Measurements from ENCODE around the gene NAGLU.
"Not testable (repeated sequence)": the region's sequence is repeated elsewhere in the genome, so short reads cannot be mapped to it uniquely, and the experiment has no call there.

Gene NAGLU

GRCh38 chr17:42521666-42522262, 14.3 kb upstream of the NAGLU start:
- no peak for DNase-seq

DNA sequence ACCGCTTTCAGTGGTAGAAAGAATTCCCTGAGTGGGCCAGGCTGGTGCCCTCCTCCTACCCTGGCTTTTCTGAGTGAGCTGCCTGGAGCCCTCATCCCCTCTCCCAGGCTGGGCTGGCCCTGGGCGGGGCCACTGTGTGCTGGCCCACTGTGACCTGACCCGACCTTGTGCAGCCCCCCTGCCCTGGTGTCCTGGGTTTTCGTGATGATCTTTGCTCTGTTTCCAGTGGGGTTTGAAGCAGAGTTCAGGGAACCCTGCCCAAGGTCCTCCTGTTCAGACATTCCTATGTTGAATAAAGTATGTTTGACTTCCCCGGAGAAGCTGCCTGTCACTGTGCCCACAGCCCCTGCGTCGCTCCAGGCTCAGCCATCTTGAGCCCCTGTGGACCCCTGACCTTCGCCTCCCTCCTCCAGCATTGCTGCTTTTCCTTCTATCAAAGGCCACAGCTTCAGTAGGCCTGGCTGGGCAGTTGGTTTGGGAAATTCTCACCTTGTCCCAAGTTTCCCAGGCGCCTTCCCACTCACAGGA, 13.7 kb upstream of the NAGLU start:
- no peak for DNase-seq

DNA sequence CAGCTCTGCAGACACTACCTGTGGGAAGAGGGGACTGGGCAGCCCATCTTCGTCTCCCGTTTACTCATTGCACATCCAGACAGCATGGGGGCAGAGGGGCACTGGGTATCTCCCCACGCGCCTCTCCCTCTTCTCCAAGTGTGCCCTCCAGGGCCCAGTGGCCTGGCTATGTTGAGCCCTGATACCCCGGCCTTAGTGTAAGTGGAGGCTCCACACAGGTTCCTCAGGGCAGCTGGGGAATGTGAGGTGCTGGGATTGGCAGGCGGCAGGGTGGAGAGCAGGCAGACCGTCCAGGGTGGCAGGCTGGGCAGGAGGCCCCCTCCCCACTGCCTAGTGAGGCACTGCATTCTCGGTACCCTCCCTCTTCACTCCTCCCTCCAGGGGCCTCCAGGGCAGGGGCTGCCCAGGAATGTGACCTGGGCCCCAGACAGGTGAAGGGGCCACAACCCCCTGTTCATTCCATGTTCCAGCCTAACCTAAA, 13.2 kb upstream of the NAGLU start:
- DNase-seq = no peak

GRCh38 chr17:42525221-42525620, 10.8 kb upstream of the NAGLU start:
- peak; percentile 52 for DNase-seq

DNA sequence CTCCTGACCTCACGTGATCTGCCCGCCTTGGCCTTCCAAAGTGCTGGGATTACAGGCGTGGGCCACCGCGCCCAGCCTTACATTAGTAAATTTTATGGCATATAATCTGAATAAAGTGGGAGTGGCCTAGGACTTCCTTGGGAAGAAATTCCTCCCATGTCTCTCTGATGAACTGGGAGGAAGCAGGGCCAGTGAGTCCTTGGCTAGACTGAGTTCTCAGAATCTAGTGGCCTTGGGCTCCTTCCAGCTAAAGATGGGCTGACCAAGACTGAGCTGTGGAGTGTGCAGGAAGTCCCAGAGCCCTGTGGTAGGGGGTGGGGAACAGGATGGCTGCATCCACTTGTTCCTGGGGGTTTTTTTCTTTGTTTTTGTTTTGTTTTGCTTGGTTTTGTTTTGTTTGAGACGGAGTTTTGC, 10.0 kb upstream of the NAGLU start:
- DNase-seq = peak; percentile 62

GRCh38 chr17:42527932-42528331, 8.1 kb upstream of the NAGLU start:
- no peak for DNase-seq

- DNase-seq = no peak
Measured at GRCh38 chr17:42529061-42529460, 7.0 kb upstream of the NAGLU start.

GRCh38 chr17:42530952-42531454, 5.0 kb upstream of the NAGLU start:
- DNase-seq = no peak

DNA sequence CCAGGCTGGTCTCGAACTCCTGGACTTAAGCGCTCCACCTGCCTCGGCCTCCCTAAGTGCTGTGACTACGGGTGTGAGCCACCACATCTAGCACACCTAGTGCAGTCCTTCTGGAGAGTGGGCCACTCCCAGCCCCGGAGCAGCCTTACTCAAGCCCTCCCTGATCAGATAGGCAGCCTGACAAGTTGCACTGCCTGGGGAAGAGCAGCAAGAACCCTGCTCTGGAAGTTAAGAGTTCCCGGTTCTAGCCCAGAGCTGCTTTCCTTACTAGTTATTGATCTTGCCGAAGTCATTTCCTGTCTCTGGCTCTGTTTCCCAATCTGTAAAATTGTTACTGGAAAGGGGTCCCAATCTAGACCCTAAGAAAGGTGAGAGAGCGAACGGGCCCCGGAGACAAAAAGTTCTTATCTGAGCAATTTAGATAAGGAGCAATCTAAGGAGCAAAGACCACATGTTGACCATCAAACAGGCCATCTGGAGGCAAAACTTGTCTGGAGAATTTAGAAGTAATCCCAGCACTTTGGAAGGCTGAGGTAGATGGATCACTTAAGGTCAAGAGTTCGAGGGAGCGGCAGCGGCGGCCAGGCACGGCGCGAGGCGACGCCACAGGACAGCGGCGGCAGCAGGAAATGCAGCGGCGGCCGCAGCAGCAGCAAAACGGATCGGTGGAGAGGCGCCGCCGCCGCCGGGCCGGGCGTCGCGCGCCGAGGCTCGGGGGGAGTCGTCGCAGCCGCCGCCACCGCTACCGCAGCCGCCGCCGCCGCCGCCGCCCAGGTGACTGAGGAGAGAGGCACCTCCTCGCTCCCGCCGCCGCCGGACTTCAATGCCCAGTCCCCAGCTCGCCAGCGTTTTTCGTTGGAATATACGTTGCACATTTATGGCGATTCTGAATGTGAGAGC, 4.3 kb upstream of the NAGLU start:
- peak; percentile 66 for DNase-seq

GRCh38 chr17:42535155-42536047, 640 bp upstream of the NAGLU start:
- DNase-seq = no peak

DNA sequence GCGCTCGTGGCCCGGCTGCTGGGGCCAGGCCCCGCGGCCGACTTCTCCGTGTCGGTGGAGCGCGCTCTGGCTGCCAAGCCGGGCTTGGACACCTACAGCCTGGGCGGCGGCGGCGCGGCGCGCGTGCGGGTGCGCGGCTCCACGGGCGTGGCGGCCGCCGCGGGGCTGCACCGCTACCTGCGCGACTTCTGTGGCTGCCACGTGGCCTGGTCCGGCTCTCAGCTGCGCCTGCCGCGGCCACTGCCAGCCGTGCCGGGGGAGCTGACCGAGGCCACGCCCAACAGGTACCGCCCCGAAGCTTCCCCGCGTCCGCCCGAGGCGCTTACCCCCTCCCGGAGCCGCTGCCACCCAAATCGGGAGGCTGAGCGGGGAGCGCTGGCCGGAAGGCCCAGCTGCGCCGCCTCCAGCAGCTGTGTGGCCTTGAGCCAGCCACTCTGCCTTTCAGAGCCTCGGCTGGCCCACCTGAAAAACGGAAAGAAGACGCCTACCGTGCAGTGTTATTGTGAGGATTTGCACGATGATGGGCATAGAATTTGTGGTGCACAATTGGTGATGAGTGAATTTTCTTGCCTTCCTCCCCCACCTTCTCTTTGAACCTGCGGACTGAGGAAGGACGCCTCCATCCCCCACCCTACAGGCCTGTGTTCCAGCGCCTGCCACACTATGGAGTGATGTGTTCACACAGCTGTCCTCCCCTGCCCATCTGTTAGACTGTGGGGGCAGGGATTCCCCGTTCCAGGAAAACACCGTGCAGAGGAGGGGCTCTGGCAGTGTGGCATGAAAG, 523 bp downstream of the NAGLU start:
- DNase-seq = peak; percentile 89

- DNase-seq = no peak
Measured at GRCh38 chr17:42537156-42537805, 1.2 kb downstream of the NAGLU start.

DNA sequence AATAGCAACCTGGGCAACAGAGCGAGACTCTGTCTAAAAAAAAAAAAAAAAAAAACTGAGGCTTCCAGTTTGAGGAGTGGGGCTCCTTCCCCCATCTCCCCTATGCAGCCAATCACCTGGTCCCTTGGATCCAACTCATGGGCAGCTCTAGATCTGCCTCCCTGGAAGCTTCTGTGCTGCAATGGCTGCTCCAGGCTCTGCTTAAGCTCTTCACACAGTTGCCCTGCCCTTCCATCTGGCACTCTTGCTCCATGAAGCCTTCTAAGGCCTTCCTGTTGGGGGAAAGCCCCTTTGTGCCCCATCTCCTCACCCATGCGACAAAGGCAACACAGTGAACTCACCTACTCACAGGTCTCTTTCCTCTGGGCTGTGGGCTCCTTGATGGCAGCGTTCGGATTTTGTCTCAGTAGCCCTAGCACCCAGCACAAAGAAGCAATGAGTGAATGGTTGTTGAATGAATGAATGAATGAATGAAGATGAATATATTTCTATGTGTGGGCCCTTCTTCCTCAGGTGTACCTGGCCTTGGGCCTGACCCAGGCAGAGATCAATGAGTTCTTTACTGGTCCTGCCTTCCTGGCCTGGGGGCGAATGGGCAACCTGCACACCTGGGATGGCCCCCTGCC, 1.9 kb downstream of the NAGLU start:
- no peak for DNase-seq

GRCh38 chr17:42538482-42538881, 2.4 kb downstream of the NAGLU start:
- DNase-seq = no peak

- not testable (repeated sequence) for DNase-seq
Measured at GRCh38 chr17:42540558-42540957, 4.5 kb downstream of the NAGLU start.

DNA sequence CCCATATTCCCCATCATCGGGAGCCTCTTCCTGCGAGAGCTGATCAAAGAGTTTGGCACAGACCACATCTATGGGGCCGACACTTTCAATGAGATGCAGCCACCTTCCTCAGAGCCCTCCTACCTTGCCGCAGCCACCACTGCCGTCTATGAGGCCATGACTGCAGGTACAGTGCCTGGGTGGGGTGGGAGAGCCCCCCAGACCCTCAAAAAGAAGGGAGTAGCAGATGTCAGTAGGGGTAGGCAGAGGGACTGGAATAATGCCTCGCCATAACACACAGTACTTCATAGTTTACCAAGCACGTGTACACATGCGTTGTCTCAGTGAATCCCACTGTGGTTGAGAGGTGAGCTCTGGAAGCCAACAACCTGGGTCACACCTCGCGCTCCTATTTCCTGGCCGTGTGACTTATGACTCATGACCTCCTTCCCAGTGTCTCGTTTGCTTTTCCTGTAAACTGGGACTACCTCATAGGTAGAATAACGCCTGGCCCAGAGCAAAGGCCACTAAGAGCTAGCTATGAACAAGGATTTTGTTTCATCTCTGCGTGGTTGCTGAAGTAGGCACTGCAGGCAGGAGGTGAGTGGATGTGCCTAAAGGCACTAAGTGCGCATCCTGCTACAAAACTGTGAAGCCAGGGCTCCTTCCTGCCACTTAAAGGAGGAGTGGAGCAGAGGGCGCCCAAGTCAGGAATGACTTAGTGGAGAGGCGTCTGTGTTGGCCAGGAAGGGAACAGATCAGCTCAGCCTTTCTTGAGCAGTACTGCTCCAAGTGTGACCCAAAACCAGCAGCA, 5.2 kb downstream of the NAGLU start:
- no peak for DNase-seq

- no peak for DNase-seq
Measured at GRCh38 chr17:42543190-42544079, 7.4 kb downstream of the NAGLU start.

DNA sequence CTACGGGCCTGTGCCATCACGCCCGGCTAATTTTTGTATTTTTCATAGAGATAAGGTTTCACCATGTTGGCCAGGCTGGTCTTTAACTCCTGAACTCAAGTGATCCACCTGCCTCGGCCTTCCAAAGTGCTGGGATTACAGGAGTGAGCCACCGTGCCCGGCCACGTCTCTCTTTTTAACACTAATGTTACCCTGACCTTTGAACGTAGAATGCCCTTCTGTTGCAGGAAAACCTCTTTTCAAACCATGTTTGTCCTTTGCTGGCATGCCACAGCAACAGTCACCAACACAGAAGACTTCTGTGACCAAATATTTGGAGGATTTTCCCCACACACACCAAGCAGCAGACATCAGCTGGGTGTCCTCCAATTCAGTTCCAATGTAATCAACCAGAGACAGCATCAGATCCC, 8.8 kb downstream of the NAGLU start:
- no peak for DNase-seq

Data from HCEC 1CT (cell line).